Ishikawa (cell line): ENCODE results near the gene GPATCH3.

Source experiments
- CEBPB ChIP-seq: IDR thresholded peaks from 2 replicates; pipeline ENCODE4 v1.6.1; 2012
- CREB1 ChIP-seq: IDR thresholded peaks from 2 replicates; pipeline ENCODE4 v1.6.1; 2012; ENCODE audit warnings: low read depth
- EP300 ChIP-seq: IDR thresholded peaks from 2 replicates; pipeline ENCODE4 v1.6.1; 2012; ENCODE audit warnings: borderline replicate concordance
- FOXM1 ChIP-seq: IDR thresholded peaks from 2 replicates; pipeline ENCODE4 v1.6.1; 2012; ENCODE audit warnings: low read depth, borderline replicate concordance
- MAX ChIP-seq: IDR thresholded peaks from 2 replicates; pipeline ENCODE4 v1.6.1; 2012
- NFIC ChIP-seq: IDR thresholded peaks from 2 replicates; pipeline ENCODE4 v1.6.1; 2012
- RAD21 ChIP-seq: IDR thresholded peaks from 2 replicates; pipeline ENCODE4 v1.6.1; 2012; ENCODE audit warnings: low read depth
- TAF1 ChIP-seq: IDR thresholded peaks from 2 replicates; pipeline ENCODE4 v1.6.1; 2012; ENCODE audit warnings: low read depth, mild to moderate bottlenecking
- TCF12 ChIP-seq: IDR thresholded peaks from 2 replicates; pipeline ENCODE4 v1.6.1; 2012; ENCODE audit warnings: low read depth
- TEAD4 ChIP-seq: IDR thresholded peaks from 2 replicates; pipeline ENCODE4 v1.6.1; 2012
- YY1 ChIP-seq: IDR thresholded peaks from 2 replicates; pipeline ENCODE4 v1.6.1; 2012; ENCODE audit warnings: low read depth
- ZBTB7A ChIP-seq: IDR thresholded peaks from 2 replicates; pipeline ENCODE4 v1.6.1; 2012; ENCODE audit warnings: low read depth
- TF ChIP-seq, protein P1 (sequence below): IDR thresholded peaks from 2 replicates; pipeline ENCODE4 v1.6.1; 2012; ENCODE audit warnings: low read depth, mild to moderate bottlenecking
- TF ChIP-seq, protein P2 (sequence below): IDR thresholded peaks from 2 replicates; pipeline ENCODE4 v1.6.1; 2012

DNA sequence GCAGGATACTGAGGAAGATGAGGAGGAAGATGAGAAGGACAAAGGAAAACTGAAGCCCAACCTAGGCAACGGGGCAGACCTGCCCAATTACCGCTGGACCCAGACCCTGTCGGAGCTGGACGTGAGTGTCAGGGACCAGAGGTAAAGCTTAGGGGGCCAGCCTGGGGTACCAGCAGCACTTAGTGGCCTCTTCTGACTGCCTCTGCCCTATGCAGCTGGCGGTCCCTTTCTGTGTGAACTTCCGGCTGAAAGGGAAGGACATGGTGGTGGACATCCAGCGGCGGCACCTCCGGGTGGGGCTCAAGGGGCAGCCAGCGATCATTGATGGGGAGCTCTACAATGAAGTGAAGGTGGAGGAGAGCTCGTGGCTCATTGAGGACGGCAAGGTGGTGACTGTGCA, 42.4 kb upstream of the GPATCH3 start:
- TF ChIP-seq RAD21 (no peak), MAX (no peak), CEBPB (no peak), TEAD4 (no peak), TCF12 (no peak), EP300 (no peak), NFIC (no peak), YY1 (no peak), CREB1 (no peak), TAF1 (no peak), FOXM1 (no peak), ZBTB7A (no peak)
- TF ChIP-seq, protein P1, sequence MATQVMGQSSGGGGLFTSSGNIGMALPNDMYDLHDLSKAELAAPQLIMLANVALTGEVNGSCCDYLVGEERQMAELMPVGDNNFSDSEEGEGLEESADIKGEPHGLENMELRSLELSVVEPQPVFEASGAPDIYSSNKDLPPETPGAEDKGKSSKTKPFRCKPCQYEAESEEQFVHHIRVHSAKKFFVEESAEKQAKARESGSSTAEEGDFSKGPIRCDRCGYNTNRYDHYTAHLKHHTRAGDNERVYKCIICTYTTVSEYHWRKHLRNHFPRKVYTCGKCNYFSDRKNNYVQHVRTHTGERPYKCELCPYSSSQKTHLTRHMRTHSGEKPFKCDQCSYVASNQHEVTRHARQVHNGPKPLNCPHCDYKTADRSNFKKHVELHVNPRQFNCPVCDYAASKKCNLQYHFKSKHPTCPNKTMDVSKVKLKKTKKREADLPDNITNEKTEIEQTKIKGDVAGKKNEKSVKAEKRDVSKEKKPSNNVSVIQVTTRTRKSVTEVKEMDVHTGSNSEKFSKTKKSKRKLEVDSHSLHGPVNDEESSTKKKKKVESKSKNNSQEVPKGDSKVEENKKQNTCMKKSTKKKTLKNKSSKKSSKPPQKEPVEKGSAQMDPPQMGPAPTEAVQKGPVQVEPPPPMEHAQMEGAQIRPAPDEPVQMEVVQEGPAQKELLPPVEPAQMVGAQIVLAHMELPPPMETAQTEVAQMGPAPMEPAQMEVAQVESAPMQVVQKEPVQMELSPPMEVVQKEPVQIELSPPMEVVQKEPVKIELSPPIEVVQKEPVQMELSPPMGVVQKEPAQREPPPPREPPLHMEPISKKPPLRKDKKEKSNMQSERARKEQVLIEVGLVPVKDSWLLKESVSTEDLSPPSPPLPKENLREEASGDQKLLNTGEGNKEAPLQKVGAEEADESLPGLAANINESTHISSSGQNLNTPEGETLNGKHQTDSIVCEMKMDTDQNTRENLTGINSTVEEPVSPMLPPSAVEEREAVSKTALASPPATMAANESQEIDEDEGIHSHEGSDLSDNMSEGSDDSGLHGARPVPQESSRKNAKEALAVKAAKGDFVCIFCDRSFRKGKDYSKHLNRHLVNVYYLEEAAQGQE: no peak
- TF ChIP-seq, protein P2, sequence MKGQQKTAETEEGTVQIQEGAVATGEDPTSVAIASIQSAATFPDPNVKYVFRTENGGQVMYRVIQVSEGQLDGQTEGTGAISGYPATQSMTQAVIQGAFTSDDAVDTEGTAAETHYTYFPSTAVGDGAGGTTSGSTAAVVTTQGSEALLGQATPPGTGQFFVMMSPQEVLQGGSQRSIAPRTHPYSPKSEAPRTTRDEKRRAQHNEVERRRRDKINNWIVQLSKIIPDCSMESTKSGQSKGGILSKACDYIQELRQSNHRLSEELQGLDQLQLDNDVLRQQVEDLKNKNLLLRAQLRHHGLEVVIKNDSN: no peak
